Hematopoietic multipotent progenitor cell (in vitro differentiated cells): ENCODE data around the gene CDC7. TPM values are rescaled to one million over a fixed set of nuclear protein-coding genes. Genes with fewer than 3 reads are reported as not detected.

Experiments used
- DNase-seq, 3 donors: peaks; one replicate each; pipeline ENCODE4 v3.0.0-alpha.2; 2011 to 2015; ENCODE audit warnings: low read depth in 2 of 3, low spot score in 2 of 3
- total RNA-seq: library from RNA; depleted of rRNA; stranded (reverse); fragments of >200 nt; gene quantifications from one replicate; pipeline ENCODE4 v1.2.3, GENCODE V29; 2012

CDC7 gene
- total RNA-seq, 1 donor: 3.8 TPM

DNA sequence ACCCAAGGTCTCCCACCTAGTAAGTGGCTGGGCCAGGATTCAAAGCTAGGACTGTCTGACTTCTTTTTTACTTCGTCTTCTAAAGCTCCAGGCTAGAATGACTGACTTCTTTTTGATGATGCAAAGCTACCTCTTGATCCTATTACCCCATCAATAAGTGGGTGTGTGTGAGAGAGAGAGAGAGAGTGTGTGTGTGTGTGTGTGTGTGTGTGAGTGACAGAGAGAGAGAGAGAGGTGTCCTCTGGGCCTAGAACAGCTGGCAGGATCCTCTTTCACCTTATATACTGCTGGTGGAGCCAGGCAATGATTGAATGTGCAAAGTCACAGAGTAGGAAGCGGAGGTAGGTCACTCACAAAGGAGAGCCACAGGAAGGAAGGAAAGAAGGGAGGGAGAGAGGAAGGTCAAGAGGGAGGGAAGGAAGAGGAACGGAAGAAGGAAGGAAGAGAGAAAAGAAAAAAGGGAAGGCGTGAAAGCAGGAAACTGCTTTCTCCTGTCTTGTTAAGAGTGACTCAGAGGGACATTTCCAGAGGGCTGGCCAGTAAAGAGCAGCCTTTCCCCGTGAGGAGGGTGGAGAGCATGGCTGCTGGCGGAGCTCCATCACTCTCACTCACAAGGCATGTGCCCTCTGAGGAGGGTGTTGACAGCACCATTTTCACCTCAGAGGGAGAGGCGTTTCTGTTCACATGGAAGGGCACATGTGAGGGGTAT lies 68.9 kb downstream of the CDC7 start:
- DNase-seq: no peak

DNA sequence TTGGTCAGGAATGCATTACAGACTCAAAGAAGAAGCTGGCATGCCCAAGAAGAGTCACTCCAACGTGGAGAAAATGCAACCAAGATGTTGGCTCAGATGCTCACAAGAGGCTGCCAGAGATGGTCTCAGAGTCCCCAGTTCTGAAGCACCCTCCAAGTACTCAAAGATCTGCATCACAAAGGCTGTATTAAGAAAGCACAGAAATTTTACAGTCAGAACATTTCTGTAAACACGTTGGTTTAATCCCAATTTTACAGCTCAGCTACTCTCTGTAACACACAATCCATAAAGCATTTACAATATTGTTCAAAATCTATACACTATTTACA lies 69.4 kb downstream of the CDC7 start:
- no peak for DNase-seq

DNA sequence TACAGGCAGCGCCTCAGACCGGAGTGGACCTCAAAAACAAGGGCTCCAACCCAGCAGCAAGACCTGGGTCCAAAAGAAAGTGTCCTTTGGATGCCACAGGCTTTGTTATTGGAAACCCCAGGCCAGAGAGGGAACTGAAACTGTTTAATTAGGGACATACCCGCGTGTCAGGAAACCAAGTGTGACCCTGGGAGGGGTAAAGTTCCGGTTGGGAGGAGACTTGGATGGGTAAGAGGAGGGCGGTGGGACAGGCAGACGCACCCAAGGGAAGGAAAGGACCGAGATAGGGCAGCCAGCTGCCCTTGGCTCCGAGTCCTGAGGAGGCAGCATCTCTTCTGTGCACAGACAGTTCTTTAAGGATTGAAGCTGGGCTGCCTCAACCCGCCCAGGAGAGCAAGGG lies 71.4 kb downstream of the CDC7 start:
- no peak for DNase-seq

Other genes starting within 250 kb of the CDC7 start
- 2.4 TPM for gene HFM1, start 96.0 kb upstream of the CDC7 start, total RNA-seq